RWPE1 (cell line): Measurements from ENCODE around the gene PTPRB.

ENCODE experiments used
- CTCF ChIA-PET: fragments of 350-600 bp; sonication (Branson Sonifier 250); formaldehyde crosslinking; extraction: SDS; loops from one replicate; lab custom pipeline; 2021; lab: Yijun Ruan, JAX
- POLR2A ChIA-PET: fragments of 400-600 bp; formaldehyde crosslinking; extraction: SDS; loops from one replicate; lab custom pipeline; 2020; ENCODE audit warnings: antibody characterized with exemption; ENCODE audit not compliant: low non-redundant PET; lab: Yijun Ruan, JAX
- DNase-seq: peaks from one replicate; pipeline ENCODE4 v3.0.0; 2012; ENCODE audit warnings: low spot score
- H3K27ac ChIP-seq: fragments of 450-650 bp; 2 replicates; pipeline ENCODE4 v1.5.1; 2017
- TF ChIP-seq, protein P1 (sequence below): fragments of 450-650 bp; conservative IDR thresholded peaks from 2 replicates; pipeline ENCODE4 v1.5.1; 2017; ENCODE audit warnings: low read depth, mild to moderate bottlenecking

Gene PTPRB

GRCh38 chr12:70577283-70577634 is 60.0 kb downstream of the PTPRB start:
- TF ChIP-seq, protein P1, sequence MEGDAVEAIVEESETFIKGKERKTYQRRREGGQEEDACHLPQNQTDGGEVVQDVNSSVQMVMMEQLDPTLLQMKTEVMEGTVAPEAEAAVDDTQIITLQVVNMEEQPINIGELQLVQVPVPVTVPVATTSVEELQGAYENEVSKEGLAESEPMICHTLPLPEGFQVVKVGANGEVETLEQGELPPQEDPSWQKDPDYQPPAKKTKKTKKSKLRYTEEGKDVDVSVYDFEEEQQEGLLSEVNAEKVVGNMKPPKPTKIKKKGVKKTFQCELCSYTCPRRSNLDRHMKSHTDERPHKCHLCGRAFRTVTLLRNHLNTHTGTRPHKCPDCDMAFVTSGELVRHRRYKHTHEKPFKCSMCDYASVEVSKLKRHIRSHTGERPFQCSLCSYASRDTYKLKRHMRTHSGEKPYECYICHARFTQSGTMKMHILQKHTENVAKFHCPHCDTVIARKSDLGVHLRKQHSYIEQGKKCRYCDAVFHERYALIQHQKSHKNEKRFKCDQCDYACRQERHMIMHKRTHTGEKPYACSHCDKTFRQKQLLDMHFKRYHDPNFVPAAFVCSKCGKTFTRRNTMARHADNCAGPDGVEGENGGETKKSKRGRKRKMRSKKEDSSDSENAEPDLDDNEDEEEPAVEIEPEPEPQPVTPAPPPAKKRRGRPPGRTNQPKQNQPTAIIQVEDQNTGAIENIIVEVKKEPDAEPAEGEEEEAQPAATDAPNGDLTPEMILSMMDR: peak; percentile 39; the same call in 1 of the 2 replicates
- H3K27ac ChIP-seq: no peak overlapping the region
- ChIA-PET CTCF (interaction anchor here (0.5 to 1.3 kb wide), 10 partner anchors 19 to 1007 kb away, joined by 3 to 23 read pairs (median 4); no protein-coding TSS in a partner anchor), POLR2A (no interaction called here)
- no peak for DNase-seq

DNA sequence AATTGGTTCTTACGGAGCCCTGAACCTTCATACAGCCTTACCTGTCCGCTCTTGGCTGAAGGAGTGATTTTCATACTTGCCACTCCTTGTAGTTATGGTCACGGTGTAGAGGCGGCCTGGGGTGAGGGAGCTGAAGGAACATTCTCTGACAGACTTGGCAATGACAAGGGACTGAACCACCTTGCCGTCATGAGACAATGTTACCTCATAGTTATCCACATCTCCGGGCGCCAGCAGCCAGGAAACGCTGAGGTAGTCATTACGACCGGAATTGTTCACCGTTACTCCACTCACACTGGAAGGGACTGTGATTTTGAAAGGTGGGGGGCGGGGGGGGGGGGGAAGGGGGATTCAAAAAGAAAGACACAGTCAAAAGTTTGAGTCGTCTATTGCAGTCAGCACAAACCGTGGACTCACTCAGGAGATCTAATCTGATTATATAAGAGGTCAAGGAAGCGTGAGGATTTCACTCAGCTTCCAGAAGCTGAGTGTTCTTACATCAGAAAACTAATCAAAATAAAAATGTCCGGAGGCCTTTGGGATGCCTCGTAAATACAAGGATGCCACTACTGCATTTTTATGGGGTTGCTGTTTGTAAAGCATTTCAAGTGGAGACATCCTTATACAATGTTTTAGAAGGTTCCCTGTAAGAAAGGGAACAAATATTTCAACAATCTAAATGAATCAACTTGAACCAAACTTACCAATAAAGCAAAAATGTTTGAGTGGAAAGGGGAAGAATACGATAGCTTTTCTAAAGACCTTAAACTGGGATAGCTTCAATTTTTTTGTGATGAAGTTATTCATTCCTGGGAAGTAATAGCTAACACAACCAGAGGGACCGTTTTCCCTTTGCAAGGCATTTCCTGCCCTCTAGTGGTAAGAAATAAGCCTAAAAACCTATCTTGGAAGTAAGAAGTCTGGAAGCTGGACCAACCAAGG is 60.6 kb downstream of the PTPRB start:
- TF ChIP-seq, protein P1: peak; percentile 74
- peak; percentile 61 for DNase-seq
- H3K27ac ChIP-seq: no peak overlapping the region
- ChIA-PET CTCF (interaction anchor here (0.5 to 1.3 kb wide), 16 partner anchors 17 to 1006 kb away, joined by 3 to 23 read pairs (median 4); no protein-coding TSS in a partner anchor), POLR2A (no interaction called here)

- H3K27ac ChIP-seq: no peak overlapping the region
- TF ChIP-seq, protein P1: no peak
- no peak for DNase-seq
- ChIA-PET POLR2A (no interaction called here), CTCF (no interaction called here)
These were observed 65.4 kb downstream of the PTPRB start for GRCh38 chr12:70571705-70572268.

GRCh38 chr12:70571029-70571428 is 66.2 kb downstream of the PTPRB start:
- ChIA-PET POLR2A (no interaction called here), CTCF (no interaction called here)
- H3K27ac ChIP-seq: no peak overlapping the region
- DNase-seq: no peak
- TF ChIP-seq, protein P1: no peak

GRCh38 chr12:70561550-70561949 is 75.7 kb downstream of the PTPRB start:
- POLR2A ChIA-PET: no interaction called here
- no peak for DNase-seq
- TF ChIP-seq, protein P1: no peak
- H3K27ac ChIP-seq: no peak overlapping the region
- CTCF ChIA-PET: interaction anchor here (0.5 kb wide), 1 partner anchor 825 kb away, joined by 3 read pairs; no protein-coding TSS in a partner anchor

DNA sequence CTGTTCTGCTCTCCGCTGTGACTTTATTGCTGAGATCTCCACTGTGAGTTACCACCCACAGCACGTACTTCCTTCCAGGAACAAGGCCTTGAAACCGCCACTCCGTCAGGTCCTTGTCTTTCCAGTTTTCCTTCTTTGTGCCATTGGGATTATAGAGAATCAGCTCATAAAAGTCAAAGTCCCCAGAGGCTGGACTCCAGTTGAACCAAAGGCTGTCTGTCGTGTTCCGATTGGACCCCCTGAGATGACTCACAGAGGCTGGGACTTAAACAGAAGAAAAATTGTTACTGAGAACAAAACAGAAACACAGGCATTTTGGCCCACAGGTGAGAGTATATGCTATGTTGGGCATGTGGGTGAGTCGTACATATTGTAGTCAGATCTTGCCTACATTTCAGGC is 76.6 kb downstream of the PTPRB start:
- CTCF ChIA-PET: no interaction called here
- TF ChIP-seq, protein P1: no peak
- POLR2A ChIA-PET: no interaction called here
- no peak for DNase-seq
- no peak overlapping the region for H3K27ac ChIP-seq
